HG02588 (cell line): ENCODE data around the gene AP5M1.
A peak's percentile ranks its signal among the peaks of the same experiment; 100 is the strongest.
"Not testable (repeated sequence)": the region's sequence is repeated elsewhere in the genome, so short reads cannot be mapped to it uniquely, and the experiment has no call there.

Experiments
- ATAC-seq: cut with Tn5 transposase; IDR thresholded peaks from one replicate; pipeline ENCODE4 v1.9.1; 2021; ENCODE audit warnings: mild to moderate bottlenecking, moderate library complexity; ENCODE audit not compliant: unreplicated experiment

The AP5M1 gene

DNA sequence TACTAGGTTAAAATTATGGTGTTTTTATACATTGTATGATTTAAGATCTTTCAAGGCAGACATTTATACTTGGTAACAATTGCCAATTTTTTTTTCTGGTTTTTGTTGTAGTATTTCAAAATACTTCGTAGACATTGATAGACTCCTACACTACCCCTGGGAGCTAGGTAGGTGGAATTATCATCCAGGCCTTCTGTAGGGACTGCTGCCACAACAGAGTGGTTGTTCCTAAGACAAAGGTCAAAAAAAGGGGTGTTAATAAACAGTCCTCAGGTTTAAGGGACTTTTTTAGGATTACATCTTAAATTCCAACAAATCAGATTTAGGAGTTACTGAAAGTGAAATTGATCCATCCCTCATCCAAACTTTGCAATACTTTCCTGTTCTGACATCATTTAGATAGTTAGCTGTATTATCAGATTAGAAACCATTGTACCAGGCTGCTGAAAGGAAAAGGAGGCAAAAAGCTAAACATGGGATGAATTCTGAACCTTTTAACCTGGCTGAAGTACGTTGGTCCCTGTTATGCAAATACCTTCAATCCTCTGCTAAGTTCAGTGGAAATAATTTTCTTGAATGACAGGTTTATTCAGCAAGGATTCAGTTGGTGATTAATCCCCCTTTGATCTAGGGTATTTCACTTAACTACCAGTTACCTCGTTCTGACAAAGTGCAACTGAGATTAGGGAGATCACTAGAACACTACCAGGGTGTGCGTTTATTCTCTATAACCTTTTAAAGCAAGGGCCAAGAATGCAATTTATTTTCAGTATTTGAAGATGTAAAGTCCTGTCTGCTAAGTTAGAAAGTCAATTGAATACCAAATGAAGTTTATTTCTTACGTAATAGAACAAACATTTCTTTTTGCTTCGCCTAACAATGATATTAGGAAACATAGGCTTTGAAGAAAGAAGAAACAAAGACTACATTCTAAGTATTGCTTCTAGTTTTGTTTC is 23.2 kb downstream of the AP5M1 start:
- ATAC-seq, result no peak

DNA sequence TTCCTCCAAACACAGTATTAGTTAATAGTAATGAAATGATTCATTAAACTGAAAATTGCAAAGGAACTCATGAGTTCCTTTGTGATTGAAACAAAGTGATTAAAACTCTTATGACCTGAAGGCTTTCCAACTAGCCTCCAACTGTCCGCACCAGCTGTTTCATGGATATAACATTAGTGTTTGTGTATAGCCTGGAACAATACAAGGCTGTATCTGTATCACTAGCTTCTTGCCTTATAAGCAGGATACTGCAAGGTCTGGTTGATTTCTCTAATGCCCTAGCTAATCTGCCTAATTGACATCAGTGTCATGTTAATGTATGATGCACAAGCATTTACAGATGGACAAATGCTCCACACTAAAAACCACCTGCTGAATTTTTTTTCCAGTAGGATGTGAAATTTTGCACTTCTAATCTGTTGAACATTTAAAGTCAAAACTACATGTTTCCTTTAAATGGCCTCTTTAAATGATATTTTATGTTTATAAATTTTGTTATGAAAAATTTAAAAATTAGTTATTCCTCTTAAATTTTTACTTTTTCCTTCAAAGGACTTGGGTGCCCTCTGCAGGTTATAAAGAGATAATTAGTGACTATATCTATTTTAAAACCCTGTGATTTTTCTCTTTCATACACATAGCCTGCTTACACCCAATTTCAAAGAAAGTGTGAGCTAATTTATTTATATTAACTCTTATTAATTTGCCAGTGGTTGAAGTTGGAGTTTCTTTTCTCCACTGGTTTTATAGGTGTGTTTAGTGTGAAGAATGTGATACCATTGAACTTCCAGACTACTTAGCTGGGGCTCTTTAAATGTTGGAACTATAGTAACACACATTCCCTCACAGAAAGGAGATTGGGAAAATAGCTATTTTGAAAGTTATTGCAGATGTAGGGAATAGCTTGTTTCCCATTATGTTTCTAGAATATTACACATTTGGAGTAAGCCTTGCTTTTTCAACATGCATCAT is 25.4 kb downstream of the AP5M1 start:
- ATAC-seq, result no peak

DNA sequence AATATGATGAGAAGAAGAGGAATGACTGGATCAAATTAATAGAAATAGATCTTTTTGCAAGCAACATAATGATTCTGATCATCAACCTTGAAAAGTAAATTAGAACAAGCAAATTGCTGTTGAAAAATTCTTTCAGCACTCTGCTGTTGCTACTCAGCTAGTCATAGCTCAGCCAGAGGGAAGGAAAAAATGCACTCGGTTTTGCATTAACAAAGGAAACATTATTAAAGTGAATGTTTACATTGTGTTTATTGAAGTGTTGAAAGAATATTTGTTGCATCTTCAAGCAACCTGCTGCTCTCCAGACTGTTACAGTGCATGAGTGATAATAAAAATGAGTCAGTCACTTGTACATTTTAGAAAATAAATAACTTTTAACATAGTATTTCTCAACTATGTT is 26.5 kb downstream of the AP5M1 start:
- no peak for ATAC-seq

DNA sequence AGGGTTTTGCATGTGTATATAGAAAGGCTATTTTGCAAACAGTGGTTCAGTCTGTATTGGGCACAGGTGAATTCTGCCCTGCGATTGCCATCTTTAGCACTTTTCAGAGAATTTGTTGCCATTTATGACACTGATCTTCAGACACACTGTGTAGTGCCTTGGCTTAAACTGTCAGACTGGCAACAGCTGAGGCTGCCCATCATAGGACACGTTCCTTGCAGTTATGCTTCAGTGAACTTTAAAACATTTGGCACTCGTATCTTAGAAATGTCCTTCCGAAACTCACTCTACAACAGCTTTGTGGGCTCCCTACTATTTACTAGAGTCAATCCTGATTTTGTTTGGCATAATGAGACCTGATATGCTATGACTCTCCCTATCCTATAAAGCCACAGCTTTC is 29.1 kb downstream of the AP5M1 start:
- no peak for ATAC-seq

DNA sequence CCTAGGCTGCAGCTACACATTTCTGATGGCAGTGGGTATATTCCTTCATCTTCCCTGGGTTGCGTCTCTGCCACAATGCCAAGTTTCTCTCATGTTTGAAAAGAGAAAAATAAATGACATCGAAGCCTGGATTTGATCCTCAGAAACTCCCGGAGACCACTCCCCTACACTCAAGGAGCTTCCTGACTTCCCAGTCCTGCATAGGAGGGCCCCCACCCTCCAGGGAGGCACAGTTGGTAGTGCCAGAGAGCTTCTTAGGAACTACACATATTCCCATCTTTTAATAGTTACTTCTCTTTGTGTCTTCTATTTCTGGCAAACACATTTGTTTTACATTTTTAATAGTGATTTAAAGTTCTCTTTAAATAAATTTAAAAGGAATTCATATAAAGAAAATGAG is 30.7 kb downstream of the AP5M1 start:
- ATAC-seq, result no peak

DNA sequence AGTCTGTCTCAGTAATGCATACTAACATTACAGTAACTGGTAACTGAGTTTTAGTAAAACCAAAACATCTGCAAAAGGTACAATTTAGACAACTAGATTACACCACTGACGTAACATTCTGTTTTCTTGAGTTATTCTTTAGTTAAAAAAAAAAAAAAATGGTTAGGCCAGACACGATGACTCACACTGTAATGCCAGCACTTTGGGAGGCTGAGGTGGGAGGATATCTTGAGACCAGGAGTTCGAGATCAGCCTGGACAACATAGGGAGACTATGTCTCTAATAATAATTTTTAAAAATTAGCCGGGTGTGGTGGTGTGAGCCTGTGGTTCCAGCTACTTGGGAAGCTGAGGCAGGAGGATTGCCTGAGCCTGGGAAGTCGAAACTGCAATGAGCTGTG is 34.1 kb downstream of the AP5M1 start:
- ATAC-seq, result no peak

DNA sequence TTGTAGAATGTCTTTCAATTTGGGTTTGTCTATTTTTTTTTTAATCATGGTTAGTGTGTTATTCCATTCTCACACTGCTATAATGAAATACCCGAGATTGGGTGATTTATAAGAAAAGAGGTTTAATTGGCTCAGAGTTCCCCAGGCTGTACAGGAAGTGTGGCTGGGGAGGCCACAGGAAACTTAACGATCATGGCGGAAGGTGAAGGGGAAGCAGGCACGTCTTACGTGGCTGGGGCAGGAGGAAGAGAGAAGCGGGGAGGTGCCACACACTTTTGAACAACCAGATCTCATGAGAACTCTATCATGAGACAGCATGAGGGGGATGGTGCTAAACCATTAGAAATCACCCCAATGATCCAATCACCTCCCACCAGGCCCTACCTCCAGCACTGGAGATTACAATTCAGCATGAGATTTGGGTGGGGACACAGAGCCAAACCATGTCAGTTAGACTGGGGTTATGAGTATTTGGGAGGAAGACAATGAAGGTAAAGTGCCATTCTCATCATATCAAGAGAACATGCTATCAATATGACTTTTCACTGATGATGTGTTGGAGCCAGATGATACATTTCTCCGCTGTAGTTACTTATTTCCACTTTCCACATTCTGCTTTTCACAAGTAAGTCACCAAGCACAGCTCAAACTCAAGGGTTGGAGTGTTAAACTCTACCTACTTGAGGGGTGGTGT is 45.8 kb downstream of the AP5M1 start:
- no peak for ATAC-seq

DNA sequence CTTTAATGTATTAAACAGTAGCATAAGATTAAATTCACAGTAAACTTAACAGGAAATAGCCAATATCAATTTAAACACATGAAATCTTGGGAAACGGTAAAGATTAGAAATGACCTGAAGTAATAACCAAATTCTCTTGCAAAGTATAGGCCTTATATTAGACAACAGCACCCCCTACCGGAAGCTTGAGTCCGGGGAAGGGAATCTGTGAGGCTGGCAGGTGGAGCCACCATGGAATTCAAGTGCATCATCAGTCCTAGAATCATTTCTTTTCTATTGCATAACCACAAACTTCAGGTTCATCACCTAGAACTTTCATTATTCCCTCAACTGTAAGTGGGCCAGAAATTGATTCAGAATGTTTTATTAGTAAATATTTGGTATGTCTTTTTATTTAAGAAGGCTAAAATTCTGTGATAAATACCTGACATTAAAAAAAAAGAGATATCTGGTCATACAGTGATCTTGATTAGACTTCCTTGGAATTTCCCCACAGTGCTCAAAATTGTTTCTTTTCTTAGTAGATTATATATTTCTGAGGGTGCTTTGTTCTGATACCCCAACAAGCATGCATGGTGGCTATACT is 48.6 kb downstream of the AP5M1 start:
- ATAC-seq, result no peak

DNA sequence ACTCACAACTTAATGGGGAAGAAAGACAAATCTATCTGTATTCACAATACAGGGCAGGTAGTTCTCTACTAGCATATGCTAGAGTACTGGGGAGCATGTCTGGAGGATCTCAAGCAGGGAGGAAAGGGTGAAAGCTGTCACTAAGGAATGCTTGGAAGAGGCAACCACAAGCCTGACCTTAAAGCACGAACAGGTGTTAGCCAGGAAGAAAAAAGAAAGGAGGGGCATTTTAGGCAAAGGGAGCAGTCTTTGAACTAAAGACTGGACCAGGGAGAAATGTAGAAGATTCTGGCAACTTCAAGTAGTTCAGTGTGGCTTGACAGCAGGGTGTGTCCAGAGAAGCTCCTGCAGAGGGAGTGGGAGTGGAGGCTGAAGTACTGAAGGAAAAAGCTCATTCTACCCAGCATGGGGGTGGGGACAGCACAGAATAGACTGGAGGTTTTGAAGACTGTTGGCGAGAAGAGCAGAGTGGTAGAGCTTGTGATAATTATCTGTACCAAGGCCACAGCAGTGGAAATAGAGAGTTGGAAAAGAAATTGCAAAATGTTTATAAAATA is 50.9 kb downstream of the AP5M1 start:
- no peak for ATAC-seq

DNA sequence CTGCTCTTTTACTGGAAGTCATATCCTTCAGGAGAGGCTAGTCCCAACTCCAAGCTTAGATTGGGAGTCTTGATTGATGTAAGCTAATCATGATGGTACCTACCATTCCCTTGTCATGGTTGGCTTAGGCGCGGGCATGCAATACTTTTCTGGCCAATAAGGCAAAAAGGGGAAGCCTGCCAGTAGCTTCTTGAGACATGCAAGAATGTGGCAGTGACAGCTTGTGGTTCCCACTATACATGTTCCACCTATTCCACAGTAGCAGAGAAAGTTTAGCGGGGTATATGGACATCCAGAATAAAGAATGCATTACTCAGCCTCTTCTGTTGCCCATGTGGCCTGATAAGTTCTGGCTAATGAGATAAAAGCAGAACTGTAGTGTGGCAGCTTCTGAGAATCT is 55.0 kb downstream of the AP5M1 start:
- no peak for ATAC-seq

DNA sequence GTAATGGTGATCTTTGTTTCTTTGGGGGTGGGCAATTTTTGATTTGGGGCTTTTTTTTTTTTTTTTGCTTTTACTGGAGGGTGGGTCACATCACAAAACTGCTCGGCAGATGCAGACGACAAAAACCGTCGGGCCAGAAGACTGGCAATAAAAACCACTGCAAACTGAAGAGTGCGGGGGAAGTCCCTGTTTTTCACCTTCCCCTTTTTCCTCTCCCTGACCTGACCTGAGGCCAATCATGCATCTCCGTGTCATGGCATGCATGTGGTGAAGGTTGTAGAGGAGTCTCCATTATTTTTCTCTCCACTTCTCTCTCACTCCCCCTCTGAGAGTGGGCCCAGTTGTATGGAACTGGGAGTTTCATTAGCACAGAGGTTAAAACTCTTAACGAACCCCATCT is 57.5 kb downstream of the AP5M1 start:
- ATAC-seq, result peak; percentile 95

DNA sequence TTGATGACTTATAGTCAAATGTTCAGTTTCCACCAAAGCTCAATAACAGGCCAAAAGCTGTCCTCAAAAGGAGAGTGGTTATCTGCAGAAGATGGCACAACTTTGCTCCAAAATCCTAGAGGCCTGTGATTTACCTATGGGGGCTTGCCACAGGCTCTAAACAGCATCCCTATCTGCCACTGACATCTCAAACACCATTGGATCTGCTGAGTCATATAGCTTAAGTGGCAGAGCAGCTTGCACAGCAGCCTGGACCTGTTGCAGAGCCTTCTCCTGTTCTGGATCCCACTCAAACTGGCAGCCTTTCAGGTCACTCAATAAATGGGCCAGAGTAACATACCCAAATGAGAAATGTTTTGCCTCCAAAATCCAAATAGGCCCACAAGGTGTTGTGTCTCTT is 61.1 kb downstream of the AP5M1 start:
- ATAC-seq, result no peak

DNA sequence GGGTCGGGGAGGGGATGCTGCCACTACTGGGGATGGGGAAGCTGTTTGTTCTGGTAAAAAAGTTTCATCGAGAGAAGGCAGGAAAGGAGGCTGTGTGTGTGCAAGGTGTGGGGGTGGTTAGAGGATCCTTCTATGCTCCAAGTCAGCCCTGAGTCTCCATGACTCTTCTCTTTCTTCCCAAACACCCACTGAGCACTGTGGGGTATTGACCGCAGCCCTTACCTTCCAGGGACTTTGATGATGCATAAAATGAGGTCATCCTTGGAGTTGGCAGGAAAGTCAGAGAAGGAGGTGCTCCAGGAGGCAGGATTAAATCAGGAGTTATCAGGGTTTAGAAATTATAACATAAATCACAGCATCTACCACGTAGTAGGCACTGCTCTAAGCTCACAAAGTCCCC is 63.7 kb downstream of the AP5M1 start:
- not testable (repeated sequence) for ATAC-seq

DNA sequence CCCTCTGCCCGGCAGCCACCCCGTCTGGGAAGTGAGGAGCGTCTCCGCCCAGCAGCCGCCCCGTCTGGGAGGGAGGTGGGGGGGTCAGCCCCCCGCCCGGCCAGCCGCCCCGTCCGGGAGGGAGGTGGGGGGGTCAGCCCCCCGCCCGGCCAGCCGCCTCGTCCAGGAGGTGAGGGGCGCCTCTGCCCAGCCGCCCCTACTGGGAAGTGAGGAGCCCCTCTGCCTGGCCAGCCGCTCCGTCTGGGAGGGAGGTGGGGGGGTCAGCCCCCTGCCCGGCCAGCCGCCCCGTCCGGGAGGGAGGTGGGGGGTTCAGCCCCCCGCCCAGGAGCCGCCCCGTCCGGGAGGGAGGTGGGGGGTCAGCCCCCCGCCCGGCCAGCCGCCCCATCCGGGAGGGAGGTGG is 65.0 kb downstream of the AP5M1 start:
- not testable (repeated sequence) for ATAC-seq

DNA sequence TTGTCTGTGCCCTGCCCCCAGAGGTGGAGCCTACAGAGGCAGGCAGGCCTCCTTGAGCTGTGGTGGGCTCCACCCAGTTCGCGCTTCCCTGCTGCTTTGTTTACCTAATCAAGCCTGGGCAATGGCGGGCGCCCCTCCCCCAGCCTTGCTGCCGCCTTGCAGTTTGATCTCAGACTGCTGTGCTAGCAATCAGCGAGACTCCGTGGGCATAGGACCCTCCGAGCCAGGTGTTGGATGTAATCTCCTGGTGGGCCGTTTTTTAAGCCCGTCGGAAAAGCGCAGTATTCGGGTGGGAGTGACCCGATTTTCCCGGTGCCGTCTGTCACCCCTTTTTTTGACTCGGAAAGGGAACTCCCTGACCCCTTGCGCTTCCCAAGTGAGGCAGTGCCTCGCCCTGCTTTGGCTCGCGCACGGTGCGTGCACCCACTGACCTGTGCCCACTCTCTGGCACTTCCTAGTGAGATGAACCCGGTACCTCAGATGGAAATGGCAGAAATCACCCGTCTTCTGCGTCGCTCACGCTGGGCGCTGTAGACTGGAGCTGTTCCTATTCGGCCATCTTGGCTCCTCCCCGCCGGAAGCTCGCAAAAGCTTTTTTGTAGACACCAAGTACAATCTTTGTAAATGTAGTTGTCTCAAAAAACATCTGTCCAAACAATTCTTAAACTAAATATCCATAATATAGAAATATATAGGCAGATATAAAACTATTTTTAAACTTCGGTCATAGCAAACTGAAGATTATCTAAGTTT is 75.0 kb downstream of the AP5M1 start:
- not testable (repeated sequence) for ATAC-seq

DNA sequence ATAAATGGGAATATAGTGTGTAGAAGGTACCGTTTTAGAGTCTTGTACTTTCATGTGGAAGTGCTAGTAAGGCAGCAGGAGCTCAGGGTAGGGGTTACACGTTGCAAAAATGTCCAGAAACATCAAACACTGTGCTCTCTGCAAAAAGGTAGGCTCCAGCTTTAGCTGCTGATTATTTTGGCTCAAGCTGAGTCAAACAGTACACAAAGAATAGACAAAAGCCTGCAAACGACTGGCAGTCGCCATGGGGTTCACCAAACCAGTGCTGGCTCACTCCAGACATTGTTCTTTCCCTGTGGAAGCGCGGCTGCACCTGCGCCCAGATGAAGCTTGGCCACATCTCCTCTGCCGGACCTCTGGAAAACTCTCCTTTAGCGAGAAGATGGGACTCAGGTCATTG is 76.3 kb downstream of the AP5M1 start:
- no peak for ATAC-seq

DNA sequence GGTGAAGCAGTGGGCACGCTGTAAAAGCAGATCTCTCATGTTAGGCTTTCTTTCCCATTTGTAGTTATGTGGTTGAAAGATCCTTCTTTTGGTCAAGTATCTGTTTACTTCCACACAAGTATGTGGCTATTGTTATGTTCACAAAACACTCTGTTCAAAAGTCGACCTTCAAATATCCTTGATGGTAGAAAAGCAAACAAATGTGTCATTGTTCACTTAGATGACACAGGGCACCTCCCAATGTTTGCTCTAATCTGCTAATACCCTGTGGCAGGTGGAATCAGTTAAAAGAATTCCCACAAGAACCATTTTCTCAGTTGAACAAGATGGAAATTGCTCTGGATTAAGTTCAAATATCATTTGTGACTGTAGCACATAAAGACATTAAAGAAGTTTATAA is 78.0 kb downstream of the AP5M1 start:
- ATAC-seq, result no peak
